Immature natural killer cell (primary cell): ENCODE results near the gene ISG15. TPM values are rescaled to one million over a fixed set of nuclear protein-coding genes. Genes with fewer than 3 reads are reported as not detected.

Experiments used
- DNase-seq, 3 donors: peaks; one replicate each; pipeline ENCODE4 v3.0.0; 2022; ENCODE audit warnings: mixed read lengths in 1 of 3
- H3K27ac Mint-ChIP-seq, 6 donors: one replicate each; pipeline ENCODE4 v1.8.0; 2020; ENCODE audit warnings: mixed read lengths in 6 of 6, mild to moderate bottlenecking in 5 of 6, inconsistent platforms in 4 of 6, moderate library complexity in 3 of 6
- H3K27me3 Mint-ChIP-seq, 3 donors: one replicate each; pipeline ENCODE4 v1.8.0; 2020 to 2021; ENCODE audit warnings: low read depth in 3 of 3, mild to moderate bottlenecking in 3 of 3, mixed read lengths in 3 of 3, moderate library complexity in 3 of 3, inconsistent platforms in 1 of 3
- H3K36me3 Mint-ChIP-seq, 3 donors: one replicate each; pipeline ENCODE4 v1.8.0; 2020; ENCODE audit warnings: mixed read lengths in 3 of 3, inconsistent platforms in 2 of 3, mild to moderate bottlenecking in 2 of 3
- H3K4me1 Mint-ChIP-seq, 2 donors: one replicate each; pipeline ENCODE4 v1.8.0; 2020; ENCODE audit warnings: inconsistent platforms in 2 of 2, mild to moderate bottlenecking in 2 of 2, mixed read lengths in 2 of 2, moderate library complexity in 1 of 2
- H3K4me3 Mint-ChIP-seq, 5 donors: one replicate each; pipeline ENCODE4 v1.8.0; 2020; ENCODE audit warnings: mild to moderate bottlenecking in 5 of 5, mixed read lengths in 5 of 5, inconsistent platforms in 3 of 5, moderate library complexity in 3 of 5
- H3K9me3 Mint-ChIP-seq, 6 donors: one replicate each; pipeline ENCODE4 v1.8.0; 2020; ENCODE audit warnings: mild to moderate bottlenecking in 6 of 6, mixed read lengths in 6 of 6, inconsistent platforms in 4 of 6, moderate library complexity in 3 of 6
- polyA plus RNA-seq, 3 donors: library from polyadenylated mRNA; unstranded; fragments of 300-500 nt; fragmentation: Illumina TruSeq; gene quantifications; one replicate each; pipeline ENCODE4 v1.2.3, GENCODE V29; 2021

ISG15 gene
- 100 to 1,000 TPM; 304 to 360 (median 354) TPM for polyA plus RNA-seq

DNA sequence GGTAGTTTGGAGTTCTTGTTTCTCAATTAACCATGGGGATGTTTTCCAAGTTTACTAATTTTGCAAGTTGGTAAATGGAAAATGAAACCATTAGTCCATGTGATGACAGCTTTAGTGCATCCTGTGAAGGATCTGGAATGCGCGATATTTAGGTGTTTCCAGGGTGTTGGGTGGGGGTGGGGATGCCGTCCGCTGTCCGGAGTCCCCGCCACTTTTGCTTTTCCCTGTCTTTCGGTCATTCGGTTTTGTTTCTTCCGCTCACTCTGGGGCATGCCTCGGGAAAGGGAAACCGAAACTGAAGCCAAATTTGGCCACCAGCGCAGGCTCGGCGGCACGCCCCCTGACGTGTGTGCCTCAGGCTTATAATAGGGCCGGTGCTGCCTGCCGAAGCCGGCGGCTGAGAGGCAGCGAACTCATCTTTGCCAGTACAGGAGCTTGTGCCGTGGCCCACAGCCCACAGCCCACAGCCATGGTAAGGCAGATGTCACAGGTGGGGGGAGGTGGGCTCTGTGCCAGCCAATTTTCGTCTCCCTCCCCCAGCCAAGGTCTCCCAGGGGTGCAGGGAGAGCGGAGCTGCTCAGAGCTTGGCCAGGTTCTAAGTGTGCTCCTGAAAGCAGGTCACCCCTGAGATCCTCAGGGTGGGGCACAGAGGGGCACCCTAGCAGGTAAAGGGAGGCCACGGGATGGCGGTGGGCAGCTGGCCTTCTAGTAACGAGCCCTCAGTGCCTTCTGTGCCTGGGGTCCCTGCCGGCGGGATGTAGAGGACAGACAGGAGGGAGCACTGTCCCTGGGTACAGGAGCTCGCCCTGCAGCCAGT is at the start of gene ISG15:
Gene ISG15, plus strand, starts transcription at position 393 of the 817 bp plus-strand sequence. Its CDS starts 77 bp downstream, at position 470.
- Mint-ChIP-seq H3K27ac (peak within 1 kb of the TSS; percentile 94 to 99 (median 98)), H3K36me3 (peaks cover 0 to 4% (median 0%) of the 10 kb centered on the region in 3 donors)

DNA sequence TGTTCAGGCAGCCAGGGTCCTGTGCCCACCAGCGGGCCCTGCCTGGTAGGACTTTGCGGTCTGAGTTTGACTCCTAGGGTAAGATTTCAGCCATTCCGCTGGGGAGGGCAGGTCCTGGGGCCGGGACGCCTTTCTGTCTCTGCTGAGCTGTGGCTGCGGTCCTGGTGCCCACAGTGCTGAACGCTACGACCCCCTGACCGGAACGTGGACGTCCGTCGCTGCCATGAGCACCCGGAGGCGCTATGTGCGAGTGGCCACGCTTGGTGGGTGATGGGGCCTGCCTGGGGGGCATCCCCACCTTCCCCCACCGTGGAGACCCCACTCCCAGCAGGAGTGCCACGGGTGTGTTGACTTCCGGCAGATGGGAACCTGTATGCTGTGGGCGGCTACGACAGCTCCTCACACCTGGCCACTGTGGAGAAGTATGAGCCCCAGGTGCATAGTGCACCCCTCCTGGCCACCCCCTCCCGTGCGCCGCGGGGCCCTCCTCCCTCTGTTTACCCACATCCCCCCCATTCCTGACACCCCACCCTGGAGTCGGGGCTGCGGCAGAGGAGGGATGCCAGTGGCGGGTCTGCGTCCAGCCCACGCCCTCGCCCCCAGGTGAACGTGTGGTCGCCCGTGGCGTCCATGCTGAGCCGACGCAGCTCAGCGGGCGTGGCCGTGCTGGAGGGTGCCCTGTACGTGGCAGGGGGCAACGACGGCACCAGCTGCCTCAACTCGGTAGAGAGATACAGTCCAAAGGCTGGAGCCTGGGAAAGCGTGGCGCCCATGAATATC is 49.4 kb upstream of the ISG15 start:
- Mint-ChIP-seq H3K4me1 (peaks cover 1 to 10% of the 10 kb centered on the region in 2 donors), H3K27ac (no peak overlapping the region), H3K9me3 (no peaks in the 10 kb centered on the region), H3K27me3 (peaks cover 2 to 4% (median 3%) of the 10 kb centered on the region in 3 donors), H3K36me3 (peaks cover 0 to 3% (median 0%) of the 10 kb centered on the region in 3 donors), H3K4me3 (no peak overlapping the region)
- DNase-seq: no peak

More for the DNA sequence above, at the start of gene ISG15:
- peak within 1 kb of the TSS; percentile 92 to 98 (median 95) for H3K4me3 Mint-ChIP-seq
- peaks cover 39 to 43% of the 10 kb centered on the region in 2 donors for H3K4me1 Mint-ChIP-seq
- no peaks in the 10 kb centered on the region for H3K9me3 Mint-ChIP-seq
- peak; percentile 87 to 90 (median 89) for DNase-seq
- H3K27me3 Mint-ChIP-seq: peaks cover 0 to 16% (median 8%) of the 10 kb centered on the region in 3 donors

- no peak for DNase-seq
- H3K36me3 Mint-ChIP-seq: peaks cover 0 to 3% (median 0%) of the 10 kb centered on the region in 3 donors
- peak overlapping the region in 4 of 5 donors; percentile 13 to 73 (median 50) for H3K4me3 Mint-ChIP-seq
- no peak overlapping the region for H3K27ac Mint-ChIP-seq
- H3K9me3 Mint-ChIP-seq: no peaks in the 10 kb centered on the region
- H3K27me3 Mint-ChIP-seq: peaks cover 0 to 2% (median 0%) of the 10 kb centered on the region in 3 donors
- H3K4me1 Mint-ChIP-seq: peaks cover 0 to 9% of the 10 kb centered on the region in 2 donors
Measured at GRCh38 chr1:964691-965525, 48.4 kb upstream of the ISG15 start.

- H3K27me3 Mint-ChIP-seq: peaks cover 0 to 2% (median 0%) of the 10 kb centered on the region in 3 donors
- H3K27ac Mint-ChIP-seq: no peak overlapping the region
- H3K9me3 Mint-ChIP-seq: no peaks in the 10 kb centered on the region
- H3K4me1 Mint-ChIP-seq: peaks cover 0 to 4% of the 10 kb centered on the region in 2 donors
- peak overlapping the region in 2 of 5 donors; percentile 15 to 33 for H3K4me3 Mint-ChIP-seq
- DNase-seq: no peak
- peaks cover 0 to 3% (median 0%) of the 10 kb centered on the region in 3 donors for H3K36me3 Mint-ChIP-seq
Measured at GRCh38 chr1:965526-966134, 47.7 kb upstream of the ISG15 start.

DNA sequence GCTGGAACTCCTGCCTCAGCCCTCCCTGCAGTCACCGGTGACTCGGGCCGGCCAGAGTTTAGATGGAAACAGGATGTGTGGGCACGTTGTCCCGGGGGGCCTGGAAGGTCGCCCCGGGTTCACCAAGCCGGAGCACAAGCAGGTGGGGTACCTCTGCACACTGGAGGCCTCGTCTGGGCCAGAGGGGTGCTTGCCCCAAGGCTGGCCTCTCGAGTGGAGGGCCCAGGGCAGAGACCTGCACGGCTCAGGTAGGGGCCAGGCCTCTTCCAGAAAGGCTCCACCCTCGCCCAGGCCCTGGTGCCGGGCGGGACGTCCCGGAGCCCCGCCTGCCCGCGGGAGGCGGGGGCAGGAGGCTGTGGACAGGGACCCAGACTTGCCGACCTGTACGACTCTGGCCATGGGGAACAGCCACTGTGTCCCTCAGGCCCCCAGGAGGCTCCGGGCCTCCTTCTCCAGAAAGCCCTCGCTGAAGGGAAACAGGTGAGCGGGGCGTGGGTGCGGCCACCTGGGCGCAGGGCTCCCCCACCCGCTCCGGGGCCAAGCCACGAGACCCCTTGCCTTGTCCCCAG is 47.1 kb upstream of the ISG15 start, which contains the start of gene PLEKHN1:
Gene PLEKHN1, plus strand, starts transcription at position 348 of the 569 bp plus-strand sequence. Its CDS starts 50 bp downstream, at position 398.
- Mint-ChIP-seq H3K9me3 (no peaks in the 10 kb centered on the region), H3K4me3 (peak within 1 kb of the TSS; percentile 64 to 78 (median 76)), H3K27me3 (peaks cover 0 to 2% (median 0%) of the 10 kb centered on the region in 3 donors), H3K27ac (peak within 1 kb of the TSS in 1 of 6 donors; percentile 42), H3K36me3 (peaks cover 0 to 3% (median 0%) of the 10 kb centered on the region in 3 donors), H3K4me1 (peaks cover 0 to 4% of the 10 kb centered on the region in 2 donors)
- peak in 1 of 3 donors; percentile 18 for DNase-seq

GRCh38 chr1:966704-967300 is 46.5 kb upstream of the ISG15 start:
- H3K4me3 Mint-ChIP-seq: peak overlapping the region; percentile 64 to 78 (median 76)
- no peaks in the 10 kb centered on the region for H3K9me3 Mint-ChIP-seq
- peak; percentile 59 to 61 (median 60) for DNase-seq
- peaks cover 0 to 3% (median 0%) of the 10 kb centered on the region in 3 donors for H3K36me3 Mint-ChIP-seq
- H3K27ac Mint-ChIP-seq: peak overlapping the region in 1 of 6 donors; percentile 42
- peaks cover 0 to 2% (median 0%) of the 10 kb centered on the region in 3 donors for H3K27me3 Mint-ChIP-seq
- H3K4me1 Mint-ChIP-seq: peaks cover 0 to 3% of the 10 kb centered on the region in 2 donors

DNA sequence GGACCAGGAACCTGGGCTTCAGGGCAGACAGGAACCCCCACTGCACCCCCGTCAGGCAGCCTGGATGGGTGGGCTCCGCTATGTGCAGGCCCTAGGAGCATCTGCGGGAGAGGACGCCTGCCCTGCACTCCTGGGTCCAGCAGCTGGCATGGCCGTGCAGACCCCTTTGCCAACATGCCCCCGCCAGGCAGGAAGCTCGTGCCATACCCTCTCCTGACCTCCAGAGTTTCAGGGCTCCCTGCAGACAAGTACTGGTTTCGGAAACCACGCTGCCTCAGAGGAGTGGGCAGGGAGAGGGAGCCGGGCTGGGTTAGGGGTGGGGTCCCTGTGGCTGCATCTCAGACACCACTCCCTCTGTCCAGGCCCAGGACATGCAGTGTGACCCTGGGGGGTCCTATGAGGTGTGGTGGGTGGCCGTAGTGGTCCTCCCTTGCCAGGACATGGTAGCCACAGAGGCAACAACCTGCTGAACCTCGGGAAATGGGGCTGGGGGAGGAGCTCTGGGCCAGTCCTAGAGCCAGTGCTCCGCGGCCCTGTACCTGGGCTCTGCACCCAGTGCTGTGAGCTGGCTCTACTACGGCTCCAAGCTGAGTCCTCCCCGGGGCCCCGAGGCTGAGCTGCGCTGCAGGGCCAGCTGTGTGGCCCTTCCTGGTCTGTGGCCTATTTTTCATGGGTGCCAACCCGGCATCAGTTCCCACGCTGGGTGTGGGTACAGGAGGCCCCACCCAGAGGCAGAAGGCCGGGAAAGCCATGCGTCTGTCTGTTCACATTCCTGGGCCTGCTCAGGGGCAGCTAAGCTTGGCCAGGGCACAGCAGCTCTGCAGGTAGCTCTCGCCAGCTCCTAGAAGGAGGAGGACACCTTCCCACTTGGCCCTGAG is 45.6 kb upstream of the ISG15 start:
- Mint-ChIP-seq H3K27me3 (peaks cover 0 to 2% (median 0%) of the 10 kb centered on the region in 3 donors), H3K27ac (no peak overlapping the region), H3K9me3 (no peaks in the 10 kb centered on the region), H3K4me3 (peak overlapping the region in 3 of 5 donors; percentile 29 to 68 (median 39)), H3K36me3 (peaks cover 0 to 3% (median 0%) of the 10 kb centered on the region in 3 donors), H3K4me1 (peaks cover 0 to 3% of the 10 kb centered on the region in 2 donors)
- no peak for DNase-seq

DNA sequence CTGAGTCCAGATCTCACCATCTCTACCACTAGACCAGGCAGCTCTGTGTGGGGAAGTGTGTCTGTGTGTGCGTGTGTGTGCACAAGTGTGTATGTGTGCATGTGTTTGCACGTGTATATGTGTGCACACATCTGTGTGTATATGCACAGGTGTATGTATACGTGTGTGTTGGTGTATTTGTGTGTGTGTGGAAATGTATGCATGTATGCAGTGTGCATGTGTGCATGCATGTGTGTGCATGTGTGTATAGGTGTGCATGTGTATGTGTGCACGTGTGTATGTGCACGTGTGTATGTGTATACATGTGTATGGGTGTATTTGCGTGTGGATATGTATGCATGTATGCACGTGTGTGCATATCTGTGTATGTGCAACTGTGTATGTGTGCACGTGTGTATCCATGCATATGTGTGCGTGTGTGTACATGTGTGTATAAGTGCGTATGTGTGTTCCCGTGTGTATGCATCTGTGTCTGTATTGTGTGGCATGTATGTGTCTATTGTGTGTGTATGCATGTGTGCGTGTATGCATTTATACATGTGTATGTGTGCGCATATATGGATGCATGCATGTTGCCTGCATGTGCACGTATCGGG is 43.9 kb upstream of the ISG15 start:
- peaks cover 0 to 3% of the 10 kb centered on the region in 2 donors for H3K4me1 Mint-ChIP-seq
- DNase-seq: no peak
- peaks cover 0 to 3% (median 0%) of the 10 kb centered on the region in 3 donors for H3K27me3 Mint-ChIP-seq
- H3K4me3 Mint-ChIP-seq: peak overlapping the region in 4 of 5 donors; percentile 12 to 41 (median 31)
- H3K36me3 Mint-ChIP-seq: peaks cover 0 to 3% (median 0%) of the 10 kb centered on the region in 3 donors
- H3K27ac Mint-ChIP-seq: no peak overlapping the region
- H3K9me3 Mint-ChIP-seq: no peaks in the 10 kb centered on the region

DNA sequence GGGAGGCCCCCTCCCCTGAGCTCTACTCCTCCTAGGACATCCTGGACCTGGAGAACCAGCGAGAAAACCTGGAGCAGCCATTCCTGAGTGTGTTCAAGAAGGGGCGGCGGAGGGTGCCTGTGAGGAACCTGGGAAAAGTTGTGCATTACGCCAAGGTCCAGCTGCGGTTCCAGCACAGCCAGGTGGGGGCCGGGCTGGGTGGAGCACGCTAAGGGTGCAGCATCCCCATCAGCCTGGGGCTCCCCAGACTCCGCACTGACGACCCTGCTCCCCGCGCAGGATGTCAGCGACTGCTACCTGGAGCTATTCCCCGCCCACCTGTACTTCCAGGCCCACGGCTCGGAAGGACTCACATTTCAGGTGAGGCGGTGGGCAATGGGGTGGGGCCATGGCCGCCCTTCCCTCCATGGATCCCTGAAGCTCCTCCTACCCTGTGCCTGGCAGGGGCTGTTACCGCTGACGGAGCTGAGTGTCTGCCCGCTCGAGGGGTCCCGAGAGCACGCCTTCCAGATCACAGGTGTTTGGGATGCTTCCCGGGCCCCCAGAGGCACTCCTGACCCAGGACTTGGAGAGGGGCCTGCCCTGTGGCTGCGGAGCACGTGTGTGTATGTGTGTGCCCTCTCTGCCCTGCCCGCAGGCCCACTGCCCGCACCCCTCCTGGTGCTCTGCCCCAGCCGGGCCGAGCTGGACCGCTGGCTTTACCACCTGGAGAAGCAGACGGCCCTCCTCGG is 42.9 kb upstream of the ISG15 start:
- no peaks in the 10 kb centered on the region for H3K36me3 Mint-ChIP-seq
- no peak overlapping the region for H3K27ac Mint-ChIP-seq
- H3K9me3 Mint-ChIP-seq: no peaks in the 10 kb centered on the region
- peaks cover 0 to 3% (median 2%) of the 10 kb centered on the region in 3 donors for H3K27me3 Mint-ChIP-seq
- DNase-seq: no peak
- no peak overlapping the region for H3K4me3 Mint-ChIP-seq
- H3K4me1 Mint-ChIP-seq: peaks cover 0 to 3% of the 10 kb centered on the region in 2 donors

- no peaks in the 10 kb centered on the region for H3K9me3 Mint-ChIP-seq
- DNase-seq: no peak
- H3K4me3 Mint-ChIP-seq: no peak overlapping the region
- H3K27ac Mint-ChIP-seq: no peak overlapping the region
- H3K36me3 Mint-ChIP-seq: no peaks in the 10 kb centered on the region
- peaks cover 6 to 9% of the 10 kb centered on the region in 2 donors for H3K4me1 Mint-ChIP-seq
- H3K27me3 Mint-ChIP-seq: peaks cover 0 to 3% (median 2%) of the 10 kb centered on the region in 3 donors
Measured at GRCh38 chr1:970973-971730, 42.1 kb upstream of the ISG15 start.
